ENCODE measurements around the gene SMC1B.
"Not testable (repeated sequence)": the region's sequence is repeated elsewhere in the genome, so short reads cannot be mapped to it uniquely, and the experiment has no call there.

SMC1B gene

DNA sequence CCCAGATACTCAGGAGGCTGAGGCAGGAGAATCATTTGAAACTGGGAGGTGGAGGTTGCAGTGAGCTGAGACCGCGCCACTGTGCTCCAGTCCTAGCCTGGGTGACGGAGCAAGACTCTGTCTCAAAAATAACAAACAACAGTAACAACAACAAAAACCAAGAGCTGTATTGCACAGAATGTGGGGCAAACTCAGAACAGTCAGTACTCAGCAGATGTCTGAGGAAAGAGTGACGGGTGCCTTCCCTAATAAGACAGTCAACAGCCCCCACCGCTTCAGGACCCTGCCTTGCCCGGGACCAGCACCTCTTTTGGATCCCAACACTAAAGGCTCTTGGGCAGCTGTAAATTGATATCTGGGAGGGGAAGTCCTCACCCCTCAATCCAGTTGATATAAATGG, 40.4 kb upstream of the SMC1B start:
- Histone ChIP-seq H3K4me1 (ENCODE audit: insufficient read depth, low read length) (no peaks in the 10 kb centered on the region), H3K36me3 (ENCODE audit: insufficient read depth, low read length) (no peaks in the 10 kb centered on the region), H3K27me3 (ENCODE audit: insufficient read depth, low read length) (no peaks in the 10 kb centered on the region), H3K4me3 (ENCODE audit: low read length) (no peak overlapping the region), H3K27ac (ENCODE audit: low read depth, low read length) (no peak overlapping the region), H3K9me3 (ENCODE audit: insufficient read depth, low read depth, low read length) (no peaks in the 10 kb centered on the region), H3K9ac (ENCODE audit: low read depth, low read length) (no peak overlapping the region)
- 96% methylated on average over 6 of the region's 6 CpGs for WGBS

DNA sequence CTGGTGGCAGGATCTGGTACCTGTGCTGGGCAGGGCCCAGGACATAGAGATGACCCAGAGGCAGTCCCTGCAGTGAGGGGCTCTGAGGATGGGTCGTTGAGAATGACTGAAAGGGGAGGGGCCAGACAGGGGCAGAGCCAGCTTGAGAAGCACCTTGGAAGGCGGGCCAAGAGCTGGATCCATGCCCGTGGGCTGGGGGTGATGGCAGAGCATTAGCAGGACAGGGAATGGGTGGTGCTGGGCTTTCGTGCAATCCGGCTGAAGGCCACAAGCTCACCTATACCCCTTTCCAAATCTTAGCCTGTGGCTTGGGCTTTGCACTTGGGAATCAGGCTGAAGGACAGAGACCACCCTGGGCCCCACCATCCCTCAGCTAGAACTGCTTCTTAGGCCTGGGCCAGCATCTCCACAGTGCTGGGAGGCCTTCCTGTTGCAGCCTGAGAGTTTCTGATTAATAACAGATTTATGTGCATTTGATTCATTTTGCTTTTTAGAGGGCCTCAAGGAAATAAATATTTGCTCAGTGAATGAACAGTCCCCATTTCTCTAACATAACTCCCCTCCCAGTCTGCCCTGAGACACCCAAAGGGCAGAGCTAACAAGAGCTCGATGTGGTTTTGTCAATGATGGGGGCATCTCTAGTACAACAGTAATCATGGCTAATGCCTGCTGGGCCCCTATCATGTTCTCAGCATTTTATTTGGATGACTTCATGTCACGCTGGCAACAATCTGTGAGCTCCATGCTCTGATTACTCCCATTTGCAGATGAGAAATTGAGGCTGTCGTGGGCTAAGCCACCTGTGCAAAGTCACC, 39.4 kb upstream of the SMC1B start:
- Histone ChIP-seq H3K27me3 (ENCODE audit: insufficient read depth, low read length) (no peaks in the 10 kb centered on the region), H3K9ac (ENCODE audit: low read depth, low read length) (no peak overlapping the region), H3K27ac (ENCODE audit: low read depth, low read length) (no peak overlapping the region), H3K9me3 (ENCODE audit: insufficient read depth, low read depth, low read length) (no peaks in the 10 kb centered on the region), H3K4me3 (ENCODE audit: low read length) (no peak overlapping the region), H3K4me1 (ENCODE audit: insufficient read depth, low read length) (no peaks in the 10 kb centered on the region), H3K36me3 (ENCODE audit: insufficient read depth, low read length) (no peaks in the 10 kb centered on the region)
- 82% methylated on average over 8 of the region's 8 CpGs for WGBS

DNA sequence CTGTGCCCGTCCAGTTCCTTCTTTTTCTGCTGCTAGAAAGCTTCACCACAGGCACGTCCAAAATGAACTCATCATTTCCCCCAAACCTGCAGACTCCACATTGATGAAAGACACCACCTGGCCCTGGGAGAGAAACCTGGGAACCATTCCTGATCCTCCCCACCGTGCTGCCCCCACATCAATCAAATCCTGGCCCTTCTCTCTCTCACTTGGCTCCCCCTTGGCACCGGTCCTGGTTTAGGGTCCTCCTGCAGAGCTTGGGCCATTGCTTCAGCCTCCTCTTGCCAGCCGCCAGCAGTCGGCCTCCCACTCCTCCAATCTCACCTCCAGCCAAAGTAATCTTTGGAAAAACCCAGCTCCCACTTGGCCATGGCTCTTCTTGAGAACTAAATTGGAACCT, 38.6 kb upstream of the SMC1B start:
- no peaks in the 10 kb centered on the region for H3K36me3 ChIP-seq (ENCODE audit: insufficient read depth, low read length)
- H3K9me3 ChIP-seq (ENCODE audit: insufficient read depth, low read depth, low read length) = no peaks in the 10 kb centered on the region
- H3K27ac ChIP-seq (ENCODE audit: low read depth, low read length) = no peak overlapping the region
- no peak overlapping the region for H3K4me3 ChIP-seq (ENCODE audit: low read length)
- no peak overlapping the region for H3K9ac ChIP-seq (ENCODE audit: low read depth, low read length)
- WGBS = 87% methylated on average over 6 of the region's 6 CpGs
- H3K4me1 ChIP-seq (ENCODE audit: insufficient read depth, low read length) = no peaks in the 10 kb centered on the region
- H3K27me3 ChIP-seq (ENCODE audit: insufficient read depth, low read length) = no peaks in the 10 kb centered on the region

GRCh38 chr22:45450921-45451651, 37.7 kb upstream of the SMC1B start:
- Histone ChIP-seq H3K4me1 (ENCODE audit: insufficient read depth, low read length) (no peaks in the 10 kb centered on the region), H3K27ac (ENCODE audit: low read depth, low read length) (no peak overlapping the region), H3K9me3 (ENCODE audit: insufficient read depth, low read depth, low read length) (no peaks in the 10 kb centered on the region), H3K9ac (ENCODE audit: low read depth, low read length) (no peak overlapping the region), H3K27me3 (ENCODE audit: insufficient read depth, low read length) (no peaks in the 10 kb centered on the region), H3K36me3 (ENCODE audit: insufficient read depth, low read length) (no peaks in the 10 kb centered on the region), H3K4me3 (ENCODE audit: low read length) (no peak overlapping the region)
- WGBS = 91% methylated on average over 12 of the region's 12 CpGs

DNA sequence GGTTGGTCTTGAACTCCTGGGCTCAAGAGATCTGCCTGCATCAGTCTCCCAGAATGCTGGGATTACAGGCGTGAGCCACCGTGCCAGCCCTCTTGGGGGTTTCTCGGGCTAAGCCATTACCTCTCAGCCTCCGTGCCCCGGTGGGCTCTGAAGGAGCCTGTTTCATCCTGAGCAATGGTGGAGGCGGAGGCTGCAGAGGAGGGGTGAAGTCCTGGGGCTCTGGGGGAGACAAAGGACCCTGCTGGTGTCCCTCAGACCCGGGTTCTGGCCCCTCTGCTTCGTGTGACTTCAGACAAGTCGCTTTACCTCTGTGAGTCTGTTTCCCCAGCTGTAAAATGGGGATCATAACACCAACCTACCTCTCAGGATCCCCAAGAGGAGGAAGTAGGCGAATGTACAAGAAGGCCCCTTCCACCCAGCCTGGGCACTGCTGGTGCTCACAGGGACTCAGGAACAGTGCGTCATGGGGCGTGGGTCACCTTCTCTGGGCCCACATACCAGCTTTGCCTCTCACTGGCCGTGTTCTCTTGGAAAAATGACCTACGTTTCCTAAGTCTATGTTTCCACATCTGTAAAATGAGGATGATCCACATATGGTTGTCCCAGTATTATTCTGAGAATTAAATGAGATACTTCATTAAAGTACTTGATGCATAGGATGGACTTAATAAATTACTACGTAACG, 36.8 kb upstream of the SMC1B start:
- no peaks in the 10 kb centered on the region for H3K27me3 ChIP-seq (ENCODE audit: insufficient read depth, low read length)
- WGBS = 93% methylated on average over 16 of the region's 16 CpGs
- no peak overlapping the region for H3K9ac ChIP-seq (ENCODE audit: low read depth, low read length)
- no peaks in the 10 kb centered on the region for H3K4me1 ChIP-seq (ENCODE audit: insufficient read depth, low read length)
- H3K4me3 ChIP-seq (ENCODE audit: low read length) = no peak overlapping the region
- no peaks in the 10 kb centered on the region for H3K9me3 ChIP-seq (ENCODE audit: insufficient read depth, low read depth, low read length)
- H3K36me3 ChIP-seq (ENCODE audit: insufficient read depth, low read length) = no peaks in the 10 kb centered on the region
- H3K27ac ChIP-seq (ENCODE audit: low read depth, low read length) = no peak overlapping the region

- H3K4me3 ChIP-seq (ENCODE audit: low read length); H3K36me3 ChIP-seq (ENCODE audit: insufficient read depth, low read length); H3K27me3 ChIP-seq (ENCODE audit: insufficient read depth, low read length); H3K27ac ChIP-seq (ENCODE audit: low read depth, low read length); H3K9ac ChIP-seq (ENCODE audit: low read depth, low read length); H3K9me3 ChIP-seq (ENCODE audit: insufficient read depth, low read depth, low read length); H3K4me1 ChIP-seq (ENCODE audit: insufficient read depth, low read length): not testable (repeated sequence)
- 94% methylated on average over 5 of the region's 5 CpGs for WGBS
Measured at GRCh38 chr22:45449442-45449841, 36.0 kb upstream of the SMC1B start.

GRCh38 chr22:45448431-45448830, 35.0 kb upstream of the SMC1B start:
- Histone ChIP-seq H3K27ac (ENCODE audit: low read depth, low read length) (no peak overlapping the region), H3K36me3 (ENCODE audit: insufficient read depth, low read length) (no peaks in the 10 kb centered on the region), H3K27me3 (ENCODE audit: insufficient read depth, low read length) (no peaks in the 10 kb centered on the region), H3K9ac (ENCODE audit: low read depth, low read length) (no peak overlapping the region), H3K4me3 (ENCODE audit: low read length) (no peak overlapping the region), H3K9me3 (ENCODE audit: insufficient read depth, low read depth, low read length) (no peaks in the 10 kb centered on the region), H3K4me1 (ENCODE audit: insufficient read depth, low read length) (no peaks in the 10 kb centered on the region)
- 92% methylated on average over 9 of the region's 9 CpGs for WGBS

- not testable (repeated sequence) for H3K27me3 ChIP-seq (ENCODE audit: insufficient read depth, low read length); H3K4me1 ChIP-seq (ENCODE audit: insufficient read depth, low read length); H3K9me3 ChIP-seq (ENCODE audit: insufficient read depth, low read depth, low read length); H3K36me3 ChIP-seq (ENCODE audit: insufficient read depth, low read length); H3K4me3 ChIP-seq (ENCODE audit: low read length); H3K27ac ChIP-seq (ENCODE audit: low read depth, low read length); H3K9ac ChIP-seq (ENCODE audit: low read depth, low read length)
- WGBS = 96% methylated on average over 4 of the region's 4 CpGs
Measured at GRCh38 chr22:45447596-45447995, 34.2 kb upstream of the SMC1B start.

DNA sequence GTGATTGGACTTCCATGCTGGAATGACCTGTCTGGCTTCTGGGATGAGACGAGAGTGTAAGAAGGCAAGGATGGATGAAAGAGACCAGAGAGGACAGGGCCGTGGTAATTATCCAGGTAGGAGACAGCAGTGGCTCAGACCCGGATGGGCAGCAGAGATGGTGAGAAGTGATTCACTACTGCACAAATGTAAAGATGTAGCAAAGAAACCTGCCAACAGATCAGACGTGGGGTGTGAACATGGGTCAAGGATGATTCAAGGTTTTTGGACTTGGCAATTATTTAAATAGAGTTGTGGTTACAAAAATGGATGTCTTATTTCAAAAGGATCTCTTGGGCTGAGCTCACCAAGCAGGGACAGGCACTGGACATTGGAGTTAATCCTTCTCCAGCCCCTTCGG, 32.8 kb upstream of the SMC1B start:
- 93% methylated on average over 5 of the region's 5 CpGs for WGBS
- Histone ChIP-seq H3K4me1 (ENCODE audit: insufficient read depth, low read length) (no peaks in the 10 kb centered on the region), H3K9me3 (ENCODE audit: insufficient read depth, low read depth, low read length) (no peaks in the 10 kb centered on the region), H3K9ac (ENCODE audit: low read depth, low read length) (no peak overlapping the region), H3K27ac (ENCODE audit: low read depth, low read length) (no peak overlapping the region), H3K27me3 (ENCODE audit: insufficient read depth, low read length) (no peaks in the 10 kb centered on the region), H3K36me3 (ENCODE audit: insufficient read depth, low read length) (no peaks in the 10 kb centered on the region), H3K4me3 (ENCODE audit: low read length) (no peak overlapping the region)

DNA sequence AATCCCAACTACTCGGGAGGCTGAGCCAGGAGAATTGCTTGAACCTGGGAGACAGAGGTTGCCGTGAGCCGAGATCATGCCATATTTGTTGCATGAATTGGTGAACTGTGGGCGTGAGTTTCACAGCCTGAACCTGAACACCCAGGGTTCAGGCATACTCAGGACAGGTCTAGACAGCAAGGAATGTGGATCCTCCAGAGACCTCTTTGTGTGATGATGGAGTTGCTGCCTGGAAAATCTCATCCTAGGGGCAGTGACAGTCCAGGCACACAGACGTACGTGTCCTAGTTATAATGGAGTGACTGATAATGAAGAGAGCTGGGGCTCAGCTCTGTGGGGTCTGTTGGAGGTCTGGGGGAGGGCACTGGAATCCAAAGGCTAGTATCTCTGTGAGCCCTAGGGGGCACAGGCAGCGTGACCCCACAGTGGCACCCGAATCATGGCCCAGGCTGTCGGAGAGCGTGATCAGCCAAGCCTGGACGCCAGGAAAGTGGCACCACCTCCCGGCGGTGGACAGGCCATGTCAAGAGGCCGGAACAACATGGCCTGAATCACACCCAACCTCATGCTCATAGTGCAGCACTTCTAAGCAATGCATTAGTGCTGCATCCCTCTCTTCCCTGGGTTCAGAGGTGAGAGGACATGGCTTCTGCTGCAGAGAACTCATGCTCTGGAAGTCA, 31.8 kb upstream of the SMC1B start:
- no peak overlapping the region for H3K4me3 ChIP-seq (ENCODE audit: low read length)
- H3K27me3 ChIP-seq (ENCODE audit: insufficient read depth, low read length) = no peaks in the 10 kb centered on the region
- no peaks in the 10 kb centered on the region for H3K36me3 ChIP-seq (ENCODE audit: insufficient read depth, low read length)
- H3K4me1 ChIP-seq (ENCODE audit: insufficient read depth, low read length) = no peaks in the 10 kb centered on the region
- H3K27ac ChIP-seq (ENCODE audit: low read depth, low read length) = no peak overlapping the region
- 93% methylated on average over 14 of the region's 14 CpGs for WGBS
- no peak overlapping the region for H3K9ac ChIP-seq (ENCODE audit: low read depth, low read length)
- H3K9me3 ChIP-seq (ENCODE audit: insufficient read depth, low read depth, low read length) = no peaks in the 10 kb centered on the region

- Histone ChIP-seq H3K36me3 (ENCODE audit: insufficient read depth, low read length) (no peaks in the 10 kb centered on the region), H3K9me3 (ENCODE audit: insufficient read depth, low read depth, low read length) (no peaks in the 10 kb centered on the region), H3K4me1 (ENCODE audit: insufficient read depth, low read length) (no peaks in the 10 kb centered on the region), H3K27me3 (ENCODE audit: insufficient read depth, low read length) (no peaks in the 10 kb centered on the region), H3K4me3 (ENCODE audit: low read length) (no peak overlapping the region), H3K9ac (ENCODE audit: low read depth, low read length) (no peak overlapping the region), H3K27ac (ENCODE audit: low read depth, low read length) (no peak overlapping the region)
- WGBS = 76% methylated on average over 3 of the region's 3 CpGs
Measured at GRCh38 chr22:45444168-45444567, 30.8 kb upstream of the SMC1B start.
